GM21367 (cell line): ENCODE data around the gene DISP2.

Experiments used
- ATAC-seq: cut with Tn5 transposase; IDR thresholded peaks from one replicate; pipeline ENCODE4 v1.9.1; 2021; ENCODE audit not compliant: unreplicated experiment

The DISP2 gene

DNA sequence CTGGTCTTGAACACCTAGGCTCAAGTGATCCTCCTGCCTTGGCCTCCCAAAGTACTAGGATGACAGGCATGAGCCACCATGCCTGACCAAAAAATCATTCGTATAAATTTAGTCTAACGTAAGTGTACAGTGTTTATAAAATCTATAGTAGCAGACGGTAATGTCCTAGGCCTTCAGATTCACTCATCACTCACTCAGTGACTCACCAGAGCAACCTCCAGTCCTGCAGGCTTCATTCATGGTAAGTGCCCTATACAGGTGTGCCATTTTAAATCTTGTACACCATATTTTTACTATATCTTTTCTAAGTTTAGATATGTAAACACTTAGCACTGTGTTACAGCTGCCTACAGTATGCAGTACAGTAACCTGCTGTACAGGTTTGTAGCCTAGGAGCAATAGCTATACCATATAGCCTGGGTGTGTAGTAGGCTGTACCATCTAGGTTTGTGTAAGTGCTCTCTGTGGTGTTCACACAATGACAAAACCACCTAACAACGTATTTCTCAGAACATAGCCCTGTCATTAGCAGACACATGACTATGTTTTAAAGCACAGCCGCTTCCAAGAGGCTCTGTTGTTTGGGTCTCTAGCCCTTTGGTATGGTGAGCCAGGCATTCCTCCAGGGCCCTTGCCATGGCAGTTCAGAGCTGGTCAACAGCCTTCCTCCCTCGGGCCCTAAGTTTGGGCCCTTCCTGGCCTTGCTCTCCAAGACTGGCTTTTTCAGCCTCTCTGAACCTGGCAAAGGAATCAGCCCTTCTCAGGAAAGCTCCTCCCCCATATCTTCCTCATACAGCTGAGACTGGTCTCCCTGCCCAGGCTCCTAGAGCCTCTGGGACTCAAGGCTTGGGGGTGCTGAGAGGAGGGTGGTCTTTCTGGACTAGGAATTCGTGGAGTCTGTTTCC lies 15.4 kb upstream of the DISP2 start:
- no peak for ATAC-seq

DNA sequence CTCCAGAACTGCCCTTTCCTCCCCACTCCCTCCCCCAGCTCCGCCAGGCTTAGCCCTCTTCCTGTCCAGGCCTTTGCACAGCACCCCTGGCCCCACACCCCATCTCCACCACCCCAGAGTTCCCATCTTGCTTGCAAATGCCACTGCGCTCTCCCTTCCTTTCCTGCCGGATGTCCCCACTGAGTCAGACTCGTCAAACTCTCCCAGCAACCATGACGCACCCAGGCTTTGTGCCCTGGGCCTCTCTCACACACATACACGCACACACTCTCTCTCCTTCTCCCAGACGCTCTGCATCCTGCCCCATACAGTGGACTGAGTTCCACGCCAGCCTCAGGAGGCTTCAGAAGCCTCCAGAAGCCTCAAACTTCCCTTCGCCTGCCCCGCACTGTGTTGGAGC lies 14.5 kb upstream of the DISP2 start:
- ATAC-seq, result no peak

GRCh38 chr15:40344217-40344616 lies 13.8 kb upstream of the DISP2 start:
- no peak for ATAC-seq

- no peak for ATAC-seq
These were observed 13.3 kb upstream of the DISP2 start for GRCh38 chr15:40344631-40345120.

DNA sequence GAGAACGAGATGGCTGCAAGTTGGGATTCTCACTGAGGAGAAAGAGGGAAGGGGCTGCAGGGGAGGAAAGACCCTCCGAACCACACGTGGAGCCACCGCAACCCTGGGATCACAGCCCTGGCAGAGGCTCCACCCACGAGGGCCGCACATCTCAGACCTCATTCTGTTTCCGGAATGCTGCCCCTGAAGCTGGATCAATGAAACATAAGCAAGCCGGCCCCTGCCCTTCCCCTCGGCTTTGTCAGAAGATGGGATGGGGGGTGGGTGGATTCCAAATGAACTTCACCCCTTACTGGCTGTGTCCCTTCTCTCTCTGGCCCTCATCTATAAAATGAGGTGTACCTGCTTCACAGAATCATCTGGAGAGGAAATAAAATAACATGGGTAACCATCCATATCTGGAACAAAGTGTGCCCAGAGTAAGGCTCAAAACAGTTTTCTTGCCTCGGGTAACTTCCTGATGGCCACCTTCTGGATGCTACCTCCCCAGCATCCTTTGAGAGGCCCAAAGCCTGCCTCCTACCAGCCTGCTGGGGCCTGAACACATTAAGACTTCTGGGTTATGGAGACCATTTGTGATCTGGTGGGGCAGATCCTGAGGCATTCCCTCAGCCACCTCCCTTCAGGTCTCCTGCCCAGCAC lies 12.7 kb upstream of the DISP2 start:
- no peak for ATAC-seq

DNA sequence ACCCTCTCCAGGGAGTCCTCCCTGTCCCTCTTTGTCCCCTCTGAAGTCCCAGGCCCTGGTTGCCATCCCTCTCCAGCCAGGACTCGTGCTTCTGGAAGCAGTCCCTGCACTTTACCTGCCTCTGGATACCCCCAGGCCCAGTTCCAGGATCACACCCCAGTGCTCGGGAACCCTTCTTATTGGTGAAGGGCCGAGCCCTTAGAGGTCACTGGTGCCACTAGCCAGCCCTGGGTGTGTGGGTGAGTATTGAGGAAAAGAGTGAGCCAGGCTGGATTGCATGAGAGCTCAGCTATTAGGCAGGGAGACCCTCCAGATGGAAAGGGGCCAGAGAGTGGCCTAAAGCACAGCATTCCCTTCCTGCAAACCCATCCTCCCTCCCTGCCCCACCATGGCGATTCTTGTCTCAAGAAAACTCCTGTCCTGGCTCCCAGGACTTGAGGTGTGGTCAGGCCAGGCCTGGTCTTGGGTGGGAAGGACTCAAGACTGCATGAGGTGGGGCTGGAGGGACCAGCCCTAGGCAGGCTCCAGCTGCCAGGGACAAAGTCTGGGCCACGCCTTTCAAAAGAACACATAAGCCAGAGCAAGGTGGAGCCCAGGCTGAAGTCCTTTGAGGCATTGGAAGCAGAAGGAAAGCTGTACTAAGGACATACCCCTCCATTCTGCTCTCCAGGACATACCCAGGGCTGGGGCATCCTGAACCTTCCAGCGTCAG lies 12.0 kb upstream of the DISP2 start:
- no peak for ATAC-seq

GRCh38 chr15:40346579-40347558 lies 11.2 kb upstream of the DISP2 start:
- ATAC-seq, result no peak

- ATAC-seq, result no peak
These were observed 10.2 kb upstream of the DISP2 start for GRCh38 chr15:40347559-40348473.

DNA sequence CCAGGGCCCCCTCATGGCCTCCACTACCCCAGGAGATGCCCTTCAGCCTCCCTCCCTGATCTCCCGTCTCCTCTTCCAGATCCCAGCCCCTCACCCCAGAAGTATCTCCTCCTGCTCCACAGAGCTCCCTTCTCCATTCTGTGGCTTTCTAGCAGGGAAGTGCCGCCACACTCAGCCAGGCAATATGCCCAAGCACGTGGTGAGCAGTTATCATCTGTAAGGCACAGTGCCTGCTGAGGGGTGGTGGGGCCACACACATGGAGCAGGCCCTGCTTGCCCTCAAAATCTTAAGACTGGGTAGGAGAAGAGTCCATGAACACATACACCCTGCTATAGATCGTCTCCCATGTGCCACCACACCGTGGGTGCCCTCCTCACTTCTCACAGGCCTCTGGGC lies 9.5 kb upstream of the DISP2 start:
- ATAC-seq, result no peak

GRCh38 chr15:40349163-40349562 lies 8.9 kb upstream of the DISP2 start:
- ATAC-seq, result no peak

DNA sequence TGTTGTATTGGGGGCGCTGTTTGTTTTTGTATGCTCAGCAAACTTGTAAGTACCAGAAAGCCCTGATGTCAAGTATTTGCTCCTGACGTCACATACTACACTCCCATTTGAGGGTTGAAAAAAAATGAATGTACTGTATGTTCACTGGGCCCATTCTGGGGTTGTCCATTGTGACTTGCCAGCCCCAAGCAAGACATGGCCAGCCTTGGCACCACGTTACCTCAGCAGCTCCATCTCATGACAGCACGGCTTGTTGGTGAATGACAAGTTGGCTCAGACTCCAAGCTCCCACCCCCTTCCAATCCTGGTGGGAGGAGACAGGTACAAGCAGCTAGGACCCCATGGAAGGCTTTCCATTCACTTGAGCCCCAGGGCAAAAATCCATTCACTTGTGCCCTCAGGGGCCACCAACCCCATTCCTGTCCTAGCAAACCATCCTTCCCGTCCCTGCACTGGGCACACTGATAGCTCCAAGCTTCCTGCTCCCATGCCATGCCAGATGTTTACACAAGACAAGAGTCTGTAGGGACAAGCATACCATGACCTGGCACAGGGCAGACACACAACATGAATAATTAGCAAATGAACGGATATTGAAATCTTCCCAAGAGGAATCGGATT lies 5.6 kb upstream of the DISP2 start:
- ATAC-seq, result no peak

DNA sequence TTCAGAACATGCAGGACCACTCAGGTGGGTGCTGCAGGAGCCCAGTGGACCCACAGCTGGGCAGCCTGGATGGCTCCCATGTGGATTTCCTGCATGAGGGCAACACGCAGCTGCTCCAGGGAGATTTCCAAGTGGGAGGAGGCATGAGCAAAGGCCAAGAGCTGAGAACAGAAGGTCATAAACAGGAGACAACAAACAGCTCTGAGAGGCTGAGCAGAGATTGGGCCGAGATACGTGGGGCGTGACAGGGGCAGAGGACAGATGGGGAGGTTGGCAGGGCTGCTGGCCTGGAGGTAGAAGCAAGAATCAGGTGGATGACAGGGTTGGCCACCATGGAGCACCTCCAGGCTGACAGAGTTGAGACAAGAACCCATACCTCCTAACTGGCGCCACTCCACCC lies 4.3 kb upstream of the DISP2 start:
- no peak for ATAC-seq

- ATAC-seq, result no peak
These were observed 3.4 kb upstream of the DISP2 start for GRCh38 chr15:40354408-40355171.

DNA sequence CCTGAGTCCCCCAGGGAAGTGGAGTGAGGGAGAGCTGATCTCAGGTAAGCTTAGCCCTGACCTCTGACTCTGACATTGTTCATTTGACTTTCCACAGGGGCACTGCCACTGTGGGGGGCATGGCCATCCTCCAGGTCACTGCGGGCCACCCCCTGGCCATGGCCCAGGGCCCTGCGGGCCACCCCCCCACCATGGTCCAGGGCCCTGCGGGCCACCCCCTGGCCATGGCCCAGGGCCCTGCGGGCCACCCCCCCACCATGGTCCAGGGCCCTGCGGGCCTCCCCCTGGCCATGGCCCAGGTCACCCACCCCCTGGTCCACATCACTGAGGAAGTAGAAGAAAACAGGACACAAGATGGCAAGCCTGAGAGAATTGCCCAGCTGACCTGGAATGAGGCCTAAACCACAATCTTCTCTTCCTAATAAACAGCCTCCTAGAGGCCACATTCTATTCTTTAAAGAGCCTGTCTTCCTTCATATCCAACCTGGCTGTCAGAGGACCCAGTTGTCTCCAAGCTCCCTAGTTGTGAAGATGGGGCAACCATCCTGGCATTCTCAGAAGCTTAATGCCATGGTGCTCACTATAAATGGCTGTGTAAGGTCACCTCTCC lies 1.9 kb upstream of the DISP2 start:
- no peak for ATAC-seq

GRCh38 chr15:40357246-40357645 lies 773 bp upstream of the DISP2 start:
- no peak for ATAC-seq

GRCh38 chr15:40358471-40359353 lies 693 bp downstream of the DISP2 start:
- no peak for ATAC-seq

DNA sequence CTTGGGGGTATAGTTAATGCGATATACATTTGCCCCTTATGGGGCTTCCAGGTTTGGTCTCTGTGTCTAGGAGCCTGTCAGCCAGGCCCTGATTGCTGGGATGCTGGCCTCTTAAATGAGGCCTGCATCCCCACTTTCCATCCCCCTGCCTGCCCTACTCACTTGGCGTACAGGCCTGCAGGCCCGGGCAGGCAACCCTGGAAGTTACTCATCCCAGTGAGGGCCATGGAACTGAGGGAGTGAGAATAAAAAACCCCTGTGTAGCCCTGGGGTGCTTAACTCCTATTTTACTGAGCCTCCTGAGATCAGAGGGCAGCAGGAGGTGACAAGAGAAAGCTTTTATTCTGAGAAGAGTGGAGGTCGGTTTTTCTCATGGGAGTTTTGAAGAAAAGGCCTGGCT lies 2.0 kb downstream of the DISP2 start:
- ATAC-seq, result no peak
